Neural progenitor cell (in vitro differentiated cells): Measurements from ENCODE around the gene SCYGR5. TPM values are rescaled to one million over a fixed set of nuclear protein-coding genes. Genes with fewer than 3 reads are reported as not detected.

Source experiments
- DNase-seq: peaks from one replicate; pipeline ENCODE4 v3.0.0-alpha.2; 2016; ENCODE audit warnings: low spot score
- H2AFZ ChIP-seq: fragments of 200-600 bp; sonication (generic); replicated peaks from 2 replicates; pipeline ENCODE4 v1.6.1; 2016; ENCODE audit warnings: antibody characterized with exemption
- H3F3A ChIP-seq: fragments of 200-600 bp; sonication (generic); 2 replicates; pipeline ENCODE4 v1.6.1; 2016; ENCODE audit warnings: antibody characterized with exemption, low read depth
- H3K27ac ChIP-seq: fragments of 200-600 bp; sonication (generic); 2 replicates; pipeline ENCODE4 v1.5.1; 2016; ENCODE audit warnings: mild to moderate bottlenecking
- H3K27me3 ChIP-seq: fragments of 200-600 bp; sonication (generic); 2 replicates; pipeline ENCODE4 v1.6.1; 2016; ENCODE audit warnings: mild to moderate bottlenecking, moderate library complexity
- H3K36me3 ChIP-seq: fragments of 200-600 bp; sonication (generic); 2 replicates; pipeline ENCODE4 v1.5.1; 2016
- H3K4me1 ChIP-seq: fragments of 200-600 bp; sonication (generic); 2 replicates; pipeline ENCODE4 v1.6.1; 2016; ENCODE audit warnings: mixed run types
- H3K4me2 ChIP-seq: fragments of 200-600 bp; sonication (generic); 2 replicates; pipeline ENCODE4 v1.6.1; 2016
- H3K4me3 ChIP-seq: fragments of 200-600 bp; sonication (generic); 2 replicates; pipeline ENCODE4 v1.5.1; 2016
- H3K79me2 ChIP-seq: fragments of 200-600 bp; sonication (generic); 2 replicates; pipeline ENCODE4 v1.6.1; 2016; ENCODE audit warnings: low read depth
- H3K9ac ChIP-seq: fragments of 200-600 bp; sonication (generic); 2 replicates; pipeline ENCODE4 v1.6.1; 2016
- H3K9me3 ChIP-seq: fragments of 200-600 bp; sonication (generic); 2 replicates; pipeline ENCODE4 v1.5.1; 2016; ENCODE audit warnings: low read depth
- H4K20me1 ChIP-seq: fragments of 200-600 bp; sonication (generic); 2 replicates; pipeline ENCODE4 v1.6.1; 2016; ENCODE audit warnings: low read depth
- H3K27ac Mint-ChIP-seq: 3 replicates; pipeline ENCODE4 v1.8.0; 2021; ENCODE audit warnings: mixed read lengths
- H3K27me3 Mint-ChIP-seq: 2 replicates; pipeline ENCODE4 v1.8.0; 2022; ENCODE audit warnings: low read depth, mild to moderate bottlenecking, inconsistent platforms, moderate library complexity, mixed read lengths; ENCODE audit not compliant: insufficient read depth
- H3K36me3 Mint-ChIP-seq: 3 replicates; pipeline ENCODE4 v1.8.0; 2021; ENCODE audit warnings: mixed read lengths
- H3K4me1 Mint-ChIP-seq: 3 replicates; pipeline ENCODE4 v1.8.0; 2021; ENCODE audit warnings: mixed read lengths
- H3K4me3 Mint-ChIP-seq: 3 replicates; pipeline ENCODE4 v1.8.0; 2021; ENCODE audit warnings: mild to moderate bottlenecking, moderate library complexity, mixed read lengths
- H3K9me3 Mint-ChIP-seq: 3 replicates; pipeline ENCODE4 v1.8.0; 2020; ENCODE audit warnings: mixed read lengths
- EZH2 ChIP-seq: fragments of 200-600 bp; sonication (generic); IDR thresholded peaks from 2 replicates; pipeline ENCODE4 v1.6.1; 2017; ENCODE audit warnings: antibody characterized with exemption, mild to moderate bottlenecking, moderate library complexity
- EZH2phosphoT487 ChIP-seq: fragments of 200-600 bp; sonication (generic); IDR thresholded peaks from 2 replicates; pipeline ENCODE4 v1.6.1; 2017; ENCODE audit warnings: antibody characterized with exemption
- total RNA-seq: library from RNA; depleted of rRNA; stranded (reverse); fragments of >200 nt; gene quantifications from 2 replicates; pipeline ENCODE4 v1.2.3, GENCODE V29; 2015; ENCODE audit warnings: low replicate concordance
- TF ChIP-seq, protein P1 (sequence below): fragments of 200-600 bp; sonication (generic); IDR thresholded peaks from 2 replicates; pipeline ENCODE4 v1.5.1; 2017; ENCODE audit warnings: antibody characterized with exemption, mild to moderate bottlenecking

SCYGR5 gene
- total RNA-seq, 1 donor from 2014 or later, result not detected

DNA sequence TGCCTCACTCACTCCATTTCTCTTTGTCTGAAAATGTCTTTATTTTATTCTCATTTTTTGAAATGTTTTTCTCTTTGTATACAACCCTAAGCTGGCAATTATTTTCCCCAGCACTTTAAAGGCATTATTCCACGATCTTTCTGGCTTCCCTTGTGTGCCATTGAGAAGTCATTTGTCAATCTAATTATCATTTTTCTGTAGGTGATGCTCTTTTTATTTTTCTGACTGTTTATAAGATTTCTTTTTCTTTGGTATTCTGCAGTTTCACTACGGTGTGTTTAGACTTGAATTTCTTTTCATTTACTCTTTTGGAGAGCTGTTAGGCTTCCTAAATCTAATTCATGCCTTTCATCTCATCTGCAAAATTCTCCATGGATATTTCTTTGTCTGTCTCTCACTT is 41.2 kb upstream of the SCYGR5 start:
- Histone ChIP-seq H4K20me1 (no peaks in the 10 kb centered on the region), H3F3A (no peaks in the 10 kb centered on the region), H3K4me2 (no peak overlapping the region), H3K36me3 (no peaks in the 10 kb centered on the region), H3K4me3 (no peak overlapping the region), H3K27ac (no peak overlapping the region), H3K9ac (no peak overlapping the region), H3K9me3 (no peaks in the 10 kb centered on the region), H3K79me2 (no peaks in the 10 kb centered on the region), H3K4me1 (peaks cover 6% of the 10 kb centered on the region), H3K27me3 (no peaks in the 10 kb centered on the region), H2AFZ (no peak overlapping the region)
- Mint-ChIP-seq H3K27me3 (peaks cover 5% of the 10 kb centered on the region), H3K9me3 (no peaks in the 10 kb centered on the region), H3K4me1 (no peaks in the 10 kb centered on the region), H3K36me3 (no peaks in the 10 kb centered on the region), H3K27ac (no peak overlapping the region), H3K4me3 (no peak overlapping the region)
- no peak for TF ChIP-seq EZH2phosphoT487
- TF ChIP-seq EZH2, result no peak
- TF ChIP-seq, protein P1, sequence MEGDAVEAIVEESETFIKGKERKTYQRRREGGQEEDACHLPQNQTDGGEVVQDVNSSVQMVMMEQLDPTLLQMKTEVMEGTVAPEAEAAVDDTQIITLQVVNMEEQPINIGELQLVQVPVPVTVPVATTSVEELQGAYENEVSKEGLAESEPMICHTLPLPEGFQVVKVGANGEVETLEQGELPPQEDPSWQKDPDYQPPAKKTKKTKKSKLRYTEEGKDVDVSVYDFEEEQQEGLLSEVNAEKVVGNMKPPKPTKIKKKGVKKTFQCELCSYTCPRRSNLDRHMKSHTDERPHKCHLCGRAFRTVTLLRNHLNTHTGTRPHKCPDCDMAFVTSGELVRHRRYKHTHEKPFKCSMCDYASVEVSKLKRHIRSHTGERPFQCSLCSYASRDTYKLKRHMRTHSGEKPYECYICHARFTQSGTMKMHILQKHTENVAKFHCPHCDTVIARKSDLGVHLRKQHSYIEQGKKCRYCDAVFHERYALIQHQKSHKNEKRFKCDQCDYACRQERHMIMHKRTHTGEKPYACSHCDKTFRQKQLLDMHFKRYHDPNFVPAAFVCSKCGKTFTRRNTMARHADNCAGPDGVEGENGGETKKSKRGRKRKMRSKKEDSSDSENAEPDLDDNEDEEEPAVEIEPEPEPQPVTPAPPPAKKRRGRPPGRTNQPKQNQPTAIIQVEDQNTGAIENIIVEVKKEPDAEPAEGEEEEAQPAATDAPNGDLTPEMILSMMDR, result no peak
- no peak for DNase-seq

DNA sequence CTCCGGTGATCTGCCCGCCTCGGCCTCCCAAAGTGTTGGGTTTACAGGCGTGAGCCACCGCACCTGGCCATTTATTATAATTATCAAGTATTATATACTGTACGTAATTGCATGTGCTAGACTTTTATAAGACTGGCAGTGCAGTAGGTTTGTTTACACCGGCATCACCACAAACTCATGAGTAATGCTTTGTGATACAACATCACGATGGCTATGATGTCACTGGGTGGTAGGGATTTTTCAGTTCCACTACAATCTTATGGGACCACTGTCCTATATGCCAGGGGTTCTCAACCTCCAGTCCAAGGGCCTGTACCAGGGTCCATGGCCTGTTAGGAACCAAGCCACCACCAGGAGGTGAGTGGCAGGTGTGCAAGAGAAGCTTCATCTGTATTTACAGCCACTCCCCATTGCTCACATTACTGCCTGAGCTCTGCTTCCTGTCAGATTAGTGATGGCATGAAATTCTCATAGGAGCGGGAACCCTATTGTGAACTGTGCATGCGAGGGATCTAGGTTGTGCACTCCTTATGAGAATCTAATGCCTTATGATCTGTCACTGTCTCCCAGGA is 39.9 kb upstream of the SCYGR5 start:
- no peak for DNase-seq
- Mint-ChIP-seq H3K27me3 (peaks cover 6% of the 10 kb centered on the region), H3K4me1 (no peaks in the 10 kb centered on the region), H3K9me3 (no peaks in the 10 kb centered on the region), H3K27ac (no peak overlapping the region), H3K36me3 (no peaks in the 10 kb centered on the region), H3K4me3 (no peak overlapping the region)
- H3K9ac ChIP-seq, result no peak overlapping the region
- no peak overlapping the region for H3K4me3 ChIP-seq
- no peak overlapping the region for H3K27ac ChIP-seq
- TF ChIP-seq, protein P1, result no peak
- no peak for TF ChIP-seq EZH2phosphoT487
- no peaks in the 10 kb centered on the region for H3K27me3 ChIP-seq
- no peak overlapping the region for H2AFZ ChIP-seq
- H3K79me2 ChIP-seq, result no peaks in the 10 kb centered on the region
- H3K4me1 ChIP-seq, result peaks cover 6% of the 10 kb centered on the region
- H3K36me3 ChIP-seq, result no peaks in the 10 kb centered on the region
- no peaks in the 10 kb centered on the region for H3F3A ChIP-seq
- H4K20me1 ChIP-seq, result no peaks in the 10 kb centered on the region
- no peak overlapping the region for H3K4me2 ChIP-seq
- H3K9me3 ChIP-seq, result no peaks in the 10 kb centered on the region

DNA sequence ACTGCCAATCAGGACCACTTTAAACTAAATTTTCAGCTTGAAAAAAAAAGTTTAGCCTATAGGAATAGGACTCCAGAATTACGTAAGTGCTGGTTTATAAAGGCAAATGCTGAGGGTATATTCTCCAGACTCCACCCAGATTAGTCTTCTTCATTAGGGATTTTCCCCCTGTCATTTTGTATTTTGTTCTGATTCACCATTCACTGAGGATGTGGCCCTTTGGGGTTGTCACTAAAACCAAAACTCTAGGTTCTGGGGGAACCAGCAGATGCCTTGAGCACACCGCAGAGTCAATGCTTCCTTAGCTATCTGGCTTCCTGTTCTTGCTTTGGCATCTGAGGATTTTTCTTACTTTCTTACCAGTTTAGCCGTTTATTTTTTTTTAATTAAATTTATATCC is 38.8 kb upstream of the SCYGR5 start:
- no peaks in the 10 kb centered on the region for H3K36me3 Mint-ChIP-seq
- H3K9me3 Mint-ChIP-seq, result no peaks in the 10 kb centered on the region
- DNase-seq, result no peak

More for the DNA sequence above, 38.8 kb upstream of the SCYGR5 start:
- Histone ChIP-seq H3K36me3 (no peaks in the 10 kb centered on the region), H3K4me2 (no peak overlapping the region), H3F3A (no peaks in the 10 kb centered on the region), H3K79me2 (no peaks in the 10 kb centered on the region), H4K20me1 (no peaks in the 10 kb centered on the region), H3K27me3 (no peaks in the 10 kb centered on the region), H3K9ac (no peak overlapping the region), H3K4me1 (peaks cover 6% of the 10 kb centered on the region), H3K9me3 (no peaks in the 10 kb centered on the region), H2AFZ (no peak overlapping the region), H3K27ac (no peak overlapping the region), H3K4me3 (no peak overlapping the region)
- H3K27me3 Mint-ChIP-seq, result peaks cover 3% of the 10 kb centered on the region
- TF ChIP-seq EZH2 (no peak), EZH2phosphoT487 (no peak)
- TF ChIP-seq, protein P1, result no peak
- no peak overlapping the region for H3K27ac Mint-ChIP-seq
- H3K4me3 Mint-ChIP-seq, result no peak overlapping the region
- H3K4me1 Mint-ChIP-seq, result no peaks in the 10 kb centered on the region
